ENCODE results near the gene ZNF77. TPM values are rescaled to one million over a fixed set of nuclear protein-coding genes. Genes with fewer than 3 reads are reported as not detected.
"Not testable (repeated sequence)": the region's sequence is repeated elsewhere in the genome, so short reads cannot be mapped to it uniquely, and the experiment has no call there.

The ZNF77 gene
- 10 to 100 TPM in 1 of 2 donors, 1 to 10 TPM in 1; 4.8 to 10.7 TPM for total RNA-seq
- 5.6 TPM for polyA plus RNA-seq (ENCODE audit: insufficient read depth, low read depth, low replicate concordance)
- long read RNA-seq, donor 1, partial matches to known transcripts, result 0 of 1 reads
- long read RNA-seq, donor 1, other reads (novel, unspliced or antisense), result 0 of 1 reads
- long read RNA-seq, donor 2, partial matches to known transcripts, result 0 of 1 reads
- long read RNA-seq, donor 2, other reads (novel, unspliced or antisense), result 0 of 1 reads

- WGBS, 2 donors, result 1 to 2% methylated on average over 23 to 69 of the region's 74 CpGs
- no peaks in the 10 kb centered on the region for H3K9me3 ChIP-seq
- H3K27ac ChIP-seq, result peak within 1 kb of the TSS; percentile 92 to 98
- no peaks in the 10 kb centered on the region for H3K27me3 ChIP-seq
- intact Hi-C loops (cut with DNase I; ENCODE audit: low total_unique reads), result no loop called here
- DNase-seq, result peak; percentile 100
- H3K36me3 ChIP-seq (ENCODE audit: low read depth, missing control alignments), result no peaks in the 10 kb centered on the region
- TF ChIP-seq CTCF (IDR thresholded peaks at IDR 0.05) (peak in 2 of 3 experiments; percentile 10 to 22), POLR2A (IDR thresholded peaks at IDR 0.05) (no peak)
- peak within 1 kb of the TSS; percentile 90 to 97 for H3K4me3 ChIP-seq
- H3K4me1 ChIP-seq, result peaks cover 11% of the 10 kb centered on the region
Measured at GRCh38 chr19:2944775-2945574, at the start of gene ZNF77. Gene ZNF77, minus strand, starts transcription at chr19:2944971. Its CDS starts 131 bp downstream, at chr19:2944840.

DNA sequence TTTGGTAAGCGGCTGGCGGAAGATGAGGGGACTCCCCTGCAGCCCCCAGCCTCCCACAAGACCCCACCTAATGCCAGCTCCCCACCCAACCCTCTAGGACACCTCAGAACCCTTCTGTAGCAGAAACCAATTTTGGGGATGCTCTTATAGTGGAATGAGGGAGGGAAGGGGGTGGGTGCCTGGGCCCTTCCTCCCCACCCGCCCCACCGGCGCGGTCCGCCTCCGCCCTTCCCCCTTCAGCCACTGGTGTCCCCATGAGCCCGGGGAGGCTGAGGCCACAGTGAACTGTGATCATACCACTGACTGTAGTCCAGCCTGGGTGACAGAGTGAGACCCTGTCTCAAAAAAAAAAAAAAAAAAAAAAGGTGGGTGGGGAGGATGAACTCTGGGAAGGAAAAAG lies 48.8 kb upstream of the ZNF77 start:
- no peak for DNase-seq
- intact Hi-C loops (cut with DNase I; ENCODE audit: low total_unique reads), result no loop called here
- no peaks in the 10 kb centered on the region for H3K36me3 ChIP-seq (ENCODE audit: low read depth, missing control alignments)
- H3K9me3 ChIP-seq, result no peaks in the 10 kb centered on the region
- H3K27ac ChIP-seq, result no peak overlapping the region
- TF ChIP-seq POLR2A (IDR thresholded peaks at IDR 0.05) (no peak), CTCF (IDR thresholded peaks at IDR 0.05) (no peak)
- H3K27me3 ChIP-seq, result no peaks in the 10 kb centered on the region
- H3K4me3 ChIP-seq, result no peak overlapping the region
- no peaks in the 10 kb centered on the region for H3K4me1 ChIP-seq
- WGBS, 2 donors, result 73 to 75% methylated on average over 1 to 9 of the region's 9 CpGs

- 63 to 66% methylated on average over 13 to 14 of the region's 14 CpGs for WGBS, 2 donors
- intact Hi-C loops (cut with DNase I; ENCODE audit: low total_unique reads), result no loop called here
- no peak for TF ChIP-seq POLR2A (IDR thresholded peaks at IDR 0.05)
- no peak for TF ChIP-seq CTCF (IDR thresholded peaks at IDR 0.05)
Measured at GRCh38 chr19:2992958-2993357, 48.2 kb upstream of the ZNF77 start.

GRCh38 chr19:2992333-2992732 lies 47.6 kb upstream of the ZNF77 start:
- H3K27me3 ChIP-seq; DNase-seq; H3K9me3 ChIP-seq; H3K4me3 ChIP-seq; H3K27ac ChIP-seq; H3K4me1 ChIP-seq; H3K36me3 ChIP-seq (ENCODE audit: low read depth, missing control alignments); intact Hi-C loops (cut with DNase I; ENCODE audit: low total_unique reads): not testable (repeated sequence)
- 89 to 90% methylated on average over 11 of the region's 11 CpGs for WGBS, 2 donors

More at GRCh38 chr19:2992958-2993357, 48.2 kb upstream of the ZNF77 start:
- Histone ChIP-seq H3K4me1 (no peaks in the 10 kb centered on the region), H3K4me3 (no peak overlapping the region), H3K27me3 (no peaks in the 10 kb centered on the region), H3K36me3 (ENCODE audit: low read depth, missing control alignments) (no peaks in the 10 kb centered on the region), H3K9me3 (no peaks in the 10 kb centered on the region), H3K27ac (no peak overlapping the region)
- DNase-seq, result no peak

GRCh38 chr19:2989236-2989946 lies 44.6 kb upstream of the ZNF77 start:
- Histone ChIP-seq H3K4me3 (no peak overlapping the region), H3K36me3 (ENCODE audit: low read depth, missing control alignments) (no peaks in the 10 kb centered on the region), H3K4me1 (peaks cover 1% of the 10 kb centered on the region), H3K9me3 (no peaks in the 10 kb centered on the region), H3K27ac (no peak overlapping the region), H3K27me3 (no peaks in the 10 kb centered on the region)
- intact Hi-C loops (cut with DNase I; ENCODE audit: low total_unique reads), result no loop called here
- TF ChIP-seq CTCF (IDR thresholded peaks at IDR 0.05) (no peak), POLR2A (IDR thresholded peaks at IDR 0.05) (no peak)
- no peak for DNase-seq
- WGBS, 2 donors, result 95 to 97% methylated on average over 8 to 14 of the region's 15 CpGs
